NCI-H510A (cell line): ENCODE measurements around the gene GLO1.
"Not testable (repeated sequence)": the region's sequence is repeated elsewhere in the genome, so short reads cannot be mapped to it uniquely, and the experiment has no call there.

Experiments
- DNase-seq: peaks from one replicate; lab custom pipeline; 2025; lab: John Stamatoyannopoulos, UW

Gene GLO1

GRCh38 chr6:38705924-38706323 is 3.0 kb upstream of the GLO1 start:
- no peak for DNase-seq

- no peak for DNase-seq
Observed at GRCh38 chr6:38703949-38704590, 1.1 kb upstream of the GLO1 start.

- DNase-seq, result no peak
Observed at GRCh38 chr6:38701551-38701950, 1.4 kb downstream of the GLO1 start.

GRCh38 chr6:38699702-38700101 is 3.2 kb downstream of the GLO1 start:
- not testable (repeated sequence) for DNase-seq

GRCh38 chr6:38697846-38698245 is 5.1 kb downstream of the GLO1 start:
- DNase-seq, result no peak

- DNase-seq, result no peak
Observed at GRCh38 chr6:38696345-38696744, 6.6 kb downstream of the GLO1 start.

- DNase-seq, result no peak
Observed at GRCh38 chr6:38695933-38696332, 7.0 kb downstream of the GLO1 start.

- DNase-seq, result no peak
Observed at GRCh38 chr6:38695227-38695900, 7.6 kb downstream of the GLO1 start.

- DNase-seq, result no peak
Observed at GRCh38 chr6:38688579-38689087, 14.3 kb downstream of the GLO1 start.

GRCh38 chr6:38687549-38687948 is 15.4 kb downstream of the GLO1 start:
- no peak for DNase-seq

GRCh38 chr6:38687043-38687353 is 15.9 kb downstream of the GLO1 start:
- no peak for DNase-seq

GRCh38 chr6:38686270-38687042 is 16.5 kb downstream of the GLO1 start:
- DNase-seq, result no peak

GRCh38 chr6:38684904-38685303 is 18.0 kb downstream of the GLO1 start:
- DNase-seq, result no peak

- DNase-seq, result no peak
Observed at GRCh38 chr6:38684237-38684636, 18.7 kb downstream of the GLO1 start.

GRCh38 chr6:38681850-38682249 is 21.1 kb downstream of the GLO1 start:
- no peak for DNase-seq

GRCh38 chr6:38679668-38680067 is 23.3 kb downstream of the GLO1 start:
- no peak for DNase-seq

- no peak for DNase-seq
Observed at GRCh38 chr6:38678178-38678760, 24.7 kb downstream of the GLO1 start.

- DNase-seq, result no peak
Observed at GRCh38 chr6:38676974-38677544, 25.9 kb downstream of the GLO1 start.

- no peak for DNase-seq
Observed at GRCh38 chr6:38676236-38676973, 26.5 kb downstream of the GLO1 start.

GRCh38 chr6:38673397-38674165 is 29.4 kb downstream of the GLO1 start:
- no peak for DNase-seq
